Endothelial cell of umbilical vein (primary cell): Measurements from ENCODE around the gene FAM163A. TPM values are rescaled to one million over a fixed set of nuclear protein-coding genes. Genes with fewer than 3 reads are reported as not detected.

ENCODE experiments used
- BruUV-seq: library from RNA; stranded (reverse); fragments of 400-500 nt; replicated peaks from 2 replicates; lab custom pipeline; 2021; lab: Mats Ljungman, UMichigan
- CTCF ChIA-PET: fragments of 300-600, 350-600 bp; sonication (Branson Sonifier 250); formaldehyde crosslinking; loops from one replicate; lab custom pipeline; 2021; ENCODE audit warnings: antibody characterized with exemption, inconsistent platforms; lab: Charles Lee
- POLR2A ChIA-PET: fragments of 300-600, 350-600 bp; sonication (Branson Sonifier 250); formaldehyde crosslinking; loops from one replicate; lab custom pipeline; 2021; ENCODE audit warnings: antibody characterized with exemption, inconsistent platforms; lab: Charles Lee
- DNase-seq: peaks from one replicate; pipeline ENCODE4 v3.0.0-alpha.2; 2011; ENCODE audit warnings: low read depth, low spot score
- FAIRE-seq: peaks from 2 replicates; lab custom pipeline; 2011; peaks lifted over from hg19 to GRCh38; lab: Jason Lieb, UNC
- H2AFZ ChIP-seq: 2 replicates; pipeline ENCODE4 v1.6.0; 2012; ENCODE audit warnings: low read depth, low read length, control low read depth, inconsistent platforms
- H3K27ac ChIP-seq: 2 replicates; pipeline ENCODE4 v1.5.1; 2011; ENCODE audit warnings: low read depth, mild to moderate bottlenecking, control low read depth, low read length, moderate library complexity; ENCODE audit not compliant: insufficient read depth
- H3K27me3 ChIP-seq, 2 experiments: 2 replicates each; pipeline versions ENCODE4 v1.6.0 to v1.6.1; 2011; ENCODE audit warnings: low read length in 2 of 2, mixed read lengths in 1 of 2; ENCODE audit not compliant: control insufficient read depth in 2 of 2, insufficient read depth in 2 of 2
- H3K36me3 ChIP-seq, 2 experiments: 2 replicates in 1 of 2; 3 replicates in 1 of 2; pipeline ENCODE4 v1.5.1; 2011; ENCODE audit warnings: low read length in 2 of 2, mild to moderate bottlenecking in 1 of 2, moderate library complexity in 1 of 2; ENCODE audit not compliant: control insufficient read depth in 2 of 2, insufficient read depth in 2 of 2; ENCODE audit errors: extremely low read depth in 1 of 2
- H3K4me1 ChIP-seq: 3 replicates; pipeline ENCODE4 v1.5.1; 2011; ENCODE audit warnings: mild to moderate bottlenecking, low read length; ENCODE audit not compliant: control insufficient read depth, insufficient read depth; ENCODE audit errors: extremely low read depth
- H3K4me2 ChIP-seq: 2 replicates; pipeline ENCODE4 v1.6.1; 2011; ENCODE audit warnings: low read length, control low read depth, mixed read lengths; ENCODE audit not compliant: insufficient read depth
- H3K4me3 ChIP-seq, 3 experiments: fragments of 200-600 bp in 1 of 3; sonication (generic), shearing (Covaris generic) in 1 of 3; replicated peaks in 1 of 3; 2 replicates each; pipeline ENCODE4 v1.5.1; 2011 to 2016; ENCODE audit warnings: control low read depth in 3 of 3, low read length in 3 of 3, mild to moderate bottlenecking in 2 of 3, inconsistent platforms in 1 of 3, low read depth in 1 of 3, moderate library complexity in 1 of 3; ENCODE audit not compliant: insufficient read depth in 1 of 3
- H3K79me2 ChIP-seq: 2 replicates; pipeline ENCODE4 v1.6.0; 2012; ENCODE audit warnings: low read length, inconsistent platforms; ENCODE audit not compliant: control insufficient read depth, insufficient read depth
- H3K9ac ChIP-seq: replicated peaks from 2 replicates; pipeline ENCODE3; 2011; ENCODE audit warnings: low read length, control low read depth; ENCODE audit not compliant: insufficient read depth; ENCODE audit errors: extremely low read depth
- H3K9me1 ChIP-seq: replicated peaks from 3 replicates; pipeline ENCODE4 v1.6.0; 2011; ENCODE audit warnings: mild to moderate bottlenecking, low read length; ENCODE audit not compliant: control insufficient read depth, insufficient read depth; ENCODE audit errors: extremely low read depth
- H3K9me3 ChIP-seq: replicated peaks from 2 replicates; pipeline ENCODE4 v1.5.1; 2012; ENCODE audit warnings: low read length, inconsistent platforms; ENCODE audit not compliant: control insufficient read depth, insufficient read depth
- H4K20me1 ChIP-seq: replicated peaks from 2 replicates; pipeline ENCODE3; 2011; ENCODE audit warnings: mild to moderate bottlenecking, low read length; ENCODE audit not compliant: control insufficient read depth, insufficient read depth; ENCODE audit errors: extremely low read depth
- CTCF ChIP-seq, 2 donors: IDR thresholded peaks; 1 replicate in 1 of 2; 2 replicates in 1 of 2; pipeline ENCODE4 v1.5.1; 2011; ENCODE audit warnings: low read length in 2 of 2, mild to moderate bottlenecking in 2 of 2, moderate library complexity in 2 of 2, control low read depth in 1 of 2, inconsistent platforms in 1 of 2, low read depth in 1 of 2; ENCODE audit not compliant: insufficient read depth in 1 of 2; ENCODE audit errors: extremely low read depth in 1 of 2
- EZH2 ChIP-seq: IDR thresholded peaks from 2 replicates; pipeline ENCODE4 v1.6.1; 2012; ENCODE audit warnings: borderline replicate concordance, low read depth, mild to moderate bottlenecking, moderate library complexity, low read length, inconsistent platforms; ENCODE audit not compliant: severe bottlenecking
- FOS ChIP-seq: IDR thresholded peaks from 2 replicates; pipeline ENCODE4 v1.6.1; 2011; ENCODE audit warnings: mild to moderate bottlenecking, low read length, moderate library complexity, borderline replicate concordance; ENCODE audit not compliant: insufficient read depth
- GATA2 ChIP-seq: IDR thresholded peaks from 2 replicates; pipeline ENCODE4 v1.7.0; 2011; ENCODE audit warnings: low read depth, mild to moderate bottlenecking, moderate library complexity, mixed read lengths, low read length; ENCODE audit not compliant: insufficient read length, insufficient read depth
- JUN ChIP-seq: IDR thresholded peaks from 2 replicates; pipeline ENCODE4 v1.6.1; 2011; ENCODE audit warnings: borderline replicate concordance, low read depth; ENCODE audit not compliant: insufficient read length, insufficient read depth
- MAX ChIP-seq: IDR thresholded peaks from 2 replicates; pipeline ENCODE4 v1.6.1; 2011; ENCODE audit not compliant: insufficient read depth, insufficient read length
- MYC ChIP-seq: IDR thresholded peaks from one replicate; pipeline ENCODE4 v1.6.1; 2011; ENCODE audit warnings: mild to moderate bottlenecking, low read depth, low read length
- POLR2A ChIP-seq: IDR thresholded peaks from 2 replicates; pipeline ENCODE4 v1.6.1; 2012; ENCODE audit warnings: low read depth, mild to moderate bottlenecking, control low read depth, low read length
- POLR2AphosphoS5 ChIP-seq: IDR thresholded peaks from 2 replicates; pipeline ENCODE4 v1.6.1; 2012; ENCODE audit warnings: low read depth, mild to moderate bottlenecking, control low read depth, low read length, moderate library complexity; ENCODE audit not compliant: insufficient read depth
- dilution Hi-C: fragments of 300-500 bp; cut with MboI; formaldehyde crosslinking; loops from one replicate; pipeline ENCODE4 v1.15.0; 2019; ENCODE audit warnings: low sequenced_read_pairs; ENCODE audit not compliant: extremely low pct_ligation_motif_present
- intact Hi-C: fragments of 100-400 bp; cut with micrococcal nuclease; formaldehyde crosslinking; loops from one replicate; pipeline ENCODE4 v1.10.0; 2022
- polyA plus RNA-seq, 4 experiments: library from polyadenylated mRNA; depleted of rRNA in 3 of 4; stranded (reverse) in 3 of 4; unstranded in 1 of 4; fragments of >200 nt; gene quantifications; 2 replicates each; pipeline versions ENCODE4 v1.2.1 to v1.2.3, GENCODE V29; 2011 to 2012; ENCODE audit warnings: missing spikeins in 1 of 4
- total RNA-seq: library from RNA; stranded (reverse); gene quantifications from 2 replicates; pipeline ENCODE4 v1.2.3, GENCODE V29; 2021

FAM163A gene
- total and polyA plus RNA-seq, 2 donors (not counting 3 experiments of a cell fraction or from before 2014, with no cell fraction given), result not detected

GRCh38 chr1:179800481-179800880 is 57.4 kb downstream of the FAM163A start:
- H3K27ac ChIP-seq, result no peak overlapping the region
- H4K20me1 ChIP-seq, result no peaks in the 10 kb centered on the region
- H3K9me1 ChIP-seq, result no peaks in the 10 kb centered on the region
- H3K36me3 ChIP-seq, result no peaks in the 10 kb centered on the region
- H2AFZ ChIP-seq, result no peak overlapping the region
- intact Hi-C loops (no loop called here), dilution Hi-C loops (no loop called here)
- H3K9ac ChIP-seq, result no peak overlapping the region
- FAIRE-seq, result no peak
- H3K27me3 ChIP-seq, result peaks cover 6 to 13% of the 10 kb centered on the region in 2 experiments
- BruUV-seq, result no TSS peak
- CTCF ChIA-PET, result interaction anchor here (1.3 to 20.1 kb wide), 3 partner anchors 9 to 92 kb away, joined by 5 to 1591 read pairs (median 39); no protein-coding TSS in a partner anchor
- TF ChIP-seq MYC (no peak), POLR2AphosphoS5 (no peak), JUN (no peak), FOS (no peak), GATA2 (no peak), POLR2A (no peak), MAX (no peak), EZH2 (no peak), CTCF (IDR thresholded peaks at IDR 0.05; ENCODE audit: extremely low read depth in 1 of 2, insufficient read depth in 1 of 2, low read depth in 1 of 2, low read length in 2 of 2) (no peak)
- no peak overlapping the region for H3K4me3 ChIP-seq
- H3K9me3 ChIP-seq, result no peaks in the 10 kb centered on the region
- POLR2A ChIA-PET, result no interaction called here
- no peak overlapping the region for H3K4me2 ChIP-seq
- H3K4me1 ChIP-seq, result no peaks in the 10 kb centered on the region
- DNase-seq, result no peak
- H3K79me2 ChIP-seq, result no peaks in the 10 kb centered on the region
